Lung microvascular endothelial cell (primary cell): Measurements from ENCODE around the gene ABCG8. TPM values are rescaled to one million over a fixed set of nuclear protein-coding genes. Genes with fewer than 3 reads are reported as not detected.
A peak's percentile ranks its signal among the peaks of the same experiment; 100 is the strongest.

ENCODE experiments used
- DNase-seq, 2 donors: peaks; one replicate each; pipeline versions ENCODE4 v3.0.0 to v3.0.0-alpha.2; 2010; ENCODE audit warnings: low read depth in 2 of 2
- total RNA-seq: library from RNA; depleted of rRNA; stranded (reverse); fragments of >200 nt; gene quantifications from 2 replicates; pipeline ENCODE4 v1.2.1, GENCODE V29; 2014

Gene ABCG8
- total RNA-seq, 1 donor from 2014 or later, result not detected

- DNase-seq, result no peak
Observed at GRCh38 chr2:43855292-43855691, 16.5 kb downstream of the ABCG8 start.

GRCh38 chr2:43872151-43872550, 33.4 kb downstream of the ABCG8 start:
- DNase-seq, result no peak

- no peak for DNase-seq
Observed at GRCh38 chr2:43874776-43875451, 36.1 kb downstream of the ABCG8 start.

- DNase-seq, result peak; percentile 62 to 69
Observed at GRCh38 chr2:43877782-43878464, 39.2 kb downstream of the ABCG8 start.

- no peak for DNase-seq
Observed at GRCh38 chr2:43879261-43879660, 40.5 kb downstream of the ABCG8 start.

- no peak for DNase-seq
Observed at GRCh38 chr2:43880471-43880870, 41.7 kb downstream of the ABCG8 start.

GRCh38 chr2:43880952-43881351, 42.2 kb downstream of the ABCG8 start:
- DNase-seq, result no peak

GRCh38 chr2:43882312-43882711, 43.5 kb downstream of the ABCG8 start:
- no peak for DNase-seq

- DNase-seq, result no peak
Observed at GRCh38 chr2:43884689-43885088, 45.9 kb downstream of the ABCG8 start.

- no peak for DNase-seq
Observed at GRCh38 chr2:43885132-43885632, 46.4 kb downstream of the ABCG8 start.

GRCh38 chr2:43887176-43887575, 48.4 kb downstream of the ABCG8 start:
- no peak for DNase-seq

- DNase-seq, result no peak
Observed at GRCh38 chr2:43889416-43889815, 50.6 kb downstream of the ABCG8 start.

- no peak for DNase-seq
Observed at GRCh38 chr2:43890855-43891254, 52.1 kb downstream of the ABCG8 start.

- DNase-seq, result no peak
Observed at GRCh38 chr2:43894743-43895142, 56.0 kb downstream of the ABCG8 start.

- DNase-seq, result no peak
Observed at GRCh38 chr2:43896906-43897305, 58.1 kb downstream of the ABCG8 start.

GRCh38 chr2:43897492-43897891, 58.7 kb downstream of the ABCG8 start:
- DNase-seq, result no peak

- DNase-seq, result peak in 1 of 2 donors; percentile 17
Observed at GRCh38 chr2:43898134-43898837, 59.5 kb downstream of the ABCG8 start.

- no peak for DNase-seq
Observed at GRCh38 chr2:43898838-43899346, 60.1 kb downstream of the ABCG8 start.

- DNase-seq, result no peak
Observed at GRCh38 chr2:43899589-43899988, 60.8 kb downstream of the ABCG8 start.

GRCh38 chr2:43905371-43905803, 66.6 kb downstream of the ABCG8 start:
- no peak for DNase-seq

GRCh38 chr2:43905871-43906270, 67.1 kb downstream of the ABCG8 start:
- peak; percentile 35 to 60 for DNase-seq

GRCh38 chr2:43906448-43907109, 67.8 kb downstream of the ABCG8 start:
- DNase-seq, result peak in 1 of 2 donors; percentile 2
